ENCODE data around the gene XG. TPM values are rescaled to one million over a fixed set of nuclear protein-coding genes. Genes with fewer than 3 reads are reported as not detected.

The XG gene
- total RNA-seq, 1 donor from 2014 or later: 0.12 TPM

Other genes with a start within 250 kb of the XG start
- 338 and 344 TPM in 2 replicates for gene CD99, start 60.7 kb upstream of the XG start, total RNA-seq
- gene GYG2, start 76.9 kb downstream of the XG start, total RNA-seq: not detected in 2 replicates
- gene ARSD, start 177.3 kb downstream of the XG start, total RNA-seq: 1.9 and 4.1 TPM in 2 replicates